Measurements from ENCODE around the gene GTPBP8. TPM values are rescaled to one million over a fixed set of nuclear protein-coding genes. Genes with fewer than 3 reads are reported as not detected.

Gene GTPBP8
- total and polyA plus RNA-seq, 2 of the 13 experiments (the other 11 are each of a cell fraction or from before 2014, with no cell fraction given) = 12.5 to 16.7 TPM

- no peak overlapping the region for H2AFZ ChIP-seq (ENCODE audit: low read length)
- no peak overlapping the region for H3K27ac ChIP-seq (ENCODE audit: extremely low read length, insufficient read depth, low read length)
- no peaks in the 10 kb centered on the region for H3K9me3 ChIP-seq (ENCODE audit: low read length)
- no peaks in the 10 kb centered on the region for H4K20me1 ChIP-seq (ENCODE audit: insufficient read depth, low read length)
- ChIA-PET POLR2A (interaction anchor here (1.6 kb wide), 1 partner anchor 31 kb away, joined by 5 read pairs; the partner anchor contains the start of gene GTPBP8), CTCF (ENCODE audit: low intra/inter-chr PET ratio, low total read pairs) (no interaction called here)
- ATAC-seq (no peak), DNase-seq (ENCODE audit: low spot score) (no peak), FAIRE-seq (no peak)
- 81% methylated on average over 2 of the region's 2 CpGs for WGBS (ENCODE audit: low lambda C conversion rate)
- no peaks in the 10 kb centered on the region; a peak in 1 of 5 replicates for H3K27me3 ChIP-seq (ENCODE audit: control insufficient read depth in 1 of 2, insufficient read depth in 2 of 2, low read length in 2 of 2)
- H3K9ac ChIP-seq (ENCODE audit: insufficient read depth, low read depth, low read length) = no peak overlapping the region
- no TSS peak for BruUV-seq (replicated peaks)
- intact Hi-C loops (cut with micrococcal nuclease; ENCODE audit: unreplicated experiment) = no loop called here
- H3K4me1 ChIP-seq (ENCODE audit: insufficient read depth, low read length) = peaks cover 24% of the 10 kb centered on the region
- no peak overlapping the region for H3K4me2 ChIP-seq (ENCODE audit: low read depth, low read length)
- peaks cover 26% of the 10 kb centered on the region for H3K79me2 ChIP-seq (ENCODE audit: insufficient read depth, low read length)
- in situ Hi-C loops (cut with HindIII; ENCODE audit: extremely low pct_ligation_motif_present, low pct_unique_long_range_greater_than_20kb) = no loop called here
- H3K4me3 ChIP-seq (replicated peaks in 1 of 3; ENCODE audit: insufficient read depth in 1 of 3, low read depth in 2 of 3, low read length in 3 of 3) = no peak overlapping the region
- peaks cover 2 to 5% of the 10 kb centered on the region in 2 experiments; a peak in 2 of 5 replicates for H3K36me3 ChIP-seq (replicated peaks in 1 of 2; ENCODE audit: control insufficient read depth in 1 of 2, insufficient read depth in 2 of 2, low read length in 2 of 2)
- TF ChIP-seq ZNF550 (CRISPR knock-in tag; IDR thresholded peaks at IDR 0.05; ENCODE audit: borderline replicate concordance) = no peak
- TF ChIP-seq ZNF768 (CRISPR knock-in tag; IDR thresholded peaks at IDR 0.05) = no peak
- TF ChIP-seq ZNF841 (CRISPR knock-in tag; IDR thresholded peaks at IDR 0.05; ENCODE audit: borderline replicate concordance) = no peak
- no peak for TF ChIP-seq ZBTB4 (CRISPR knock-in tag; IDR thresholded peaks at IDR 0.05; ENCODE audit: borderline replicate concordance)
- TF ChIP-seq, protein P1, sequence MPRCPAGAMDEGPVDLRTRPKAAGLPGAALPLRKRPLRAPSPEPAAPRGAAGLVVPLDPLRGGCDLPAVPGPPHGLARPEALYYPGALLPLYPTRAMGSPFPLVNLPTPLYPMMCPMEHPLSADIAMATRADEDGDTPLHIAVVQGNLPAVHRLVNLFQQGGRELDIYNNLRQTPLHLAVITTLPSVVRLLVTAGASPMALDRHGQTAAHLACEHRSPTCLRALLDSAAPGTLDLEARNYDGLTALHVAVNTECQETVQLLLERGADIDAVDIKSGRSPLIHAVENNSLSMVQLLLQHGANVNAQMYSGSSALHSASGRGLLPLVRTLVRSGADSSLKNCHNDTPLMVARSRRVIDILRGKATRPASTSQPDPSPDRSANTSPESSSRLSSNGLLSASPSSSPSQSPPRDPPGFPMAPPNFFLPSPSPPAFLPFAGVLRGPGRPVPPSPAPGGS (CRISPR knock-in tag; IDR thresholded peaks at IDR 0.05) = no peak
- TF ChIP-seq GLI4 (CRISPR knock-in tag; IDR thresholded peaks at IDR 0.05; ENCODE audit: borderline replicate concordance) = no peak
- no peak for TF ChIP-seq ZNF331 (CRISPR knock-in tag; IDR thresholded peaks at IDR 0.05)
- no peak for TF ChIP-seq ZNF672 (CRISPR knock-in tag; IDR thresholded peaks at IDR 0.05)
- TF ChIP-seq, protein P2, sequence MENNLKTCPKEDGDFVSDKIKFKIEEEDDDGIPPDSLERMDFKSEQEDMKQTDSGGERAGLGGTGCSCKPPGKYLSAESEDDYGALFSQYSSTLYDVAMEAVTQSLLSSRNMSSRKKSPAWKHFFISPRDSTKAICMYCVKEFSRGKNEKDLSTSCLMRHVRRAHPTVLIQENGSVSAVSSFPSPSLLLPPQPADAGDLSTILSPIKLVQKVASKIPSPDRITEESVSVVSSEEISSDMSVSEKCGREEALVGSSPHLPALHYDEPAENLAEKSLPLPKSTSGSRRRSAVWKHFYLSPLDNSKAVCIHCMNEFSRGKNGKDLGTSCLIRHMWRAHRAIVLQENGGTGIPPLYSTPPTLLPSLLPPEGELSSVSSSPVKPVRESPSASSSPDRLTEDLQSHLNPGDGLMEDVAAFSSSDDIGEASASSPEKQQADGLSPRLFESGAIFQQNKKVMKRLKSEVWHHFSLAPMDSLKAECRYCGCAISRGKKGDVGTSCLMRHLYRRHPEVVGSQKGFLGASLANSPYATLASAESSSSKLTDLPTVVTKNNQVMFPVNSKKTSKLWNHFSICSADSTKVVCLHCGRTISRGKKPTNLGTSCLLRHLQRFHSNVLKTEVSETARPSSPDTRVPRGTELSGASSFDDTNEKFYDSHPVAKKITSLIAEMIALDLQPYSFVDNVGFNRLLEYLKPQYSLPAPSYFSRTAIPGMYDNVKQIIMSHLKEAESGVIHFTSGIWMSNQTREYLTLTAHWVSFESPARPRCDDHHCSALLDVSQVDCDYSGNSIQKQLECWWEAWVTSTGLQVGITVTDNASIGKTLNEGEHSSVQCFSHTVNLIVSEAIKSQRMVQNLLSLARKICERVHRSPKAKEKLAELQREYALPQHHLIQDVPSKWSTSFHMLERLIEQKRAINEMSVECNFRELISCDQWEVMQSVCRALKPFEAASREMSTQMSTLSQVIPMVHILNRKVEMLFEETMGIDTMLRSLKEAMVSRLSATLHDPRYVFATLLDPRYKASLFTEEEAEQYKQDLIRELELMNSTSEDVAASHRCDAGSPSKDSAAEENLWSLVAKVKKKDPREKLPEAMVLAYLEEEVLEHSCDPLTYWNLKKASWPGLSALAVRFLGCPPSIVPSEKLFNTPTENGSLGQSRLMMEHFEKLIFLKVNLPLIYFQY (CRISPR knock-in tag; IDR thresholded peaks at IDR 0.05; ENCODE audit: borderline replicate concordance) = no peak
- no peak for TF ChIP-seq TCF7L2 (IDR thresholded peaks at IDR 0.05; ENCODE audit: low read depth, low read length)
- no peak for TF ChIP-seq ZNF816 (CRISPR knock-in tag; IDR thresholded peaks at IDR 0.05; ENCODE audit: borderline replicate concordance)
- no peak for TF ChIP-seq ZNF33A (CRISPR knock-in tag; IDR thresholded peaks at IDR 0.05; ENCODE audit: borderline replicate concordance)
- no peak for TF ChIP-seq ONECUT2 (CRISPR knock-in tag; IDR thresholded peaks at IDR 0.05)
- no peak for TF ChIP-seq ZNF235 (CRISPR knock-in tag; IDR thresholded peaks at IDR 0.05; ENCODE audit: borderline replicate concordance)
Observed at GRCh38 chr3:113021471-113021870, 30.7 kb downstream of the GTPBP8 start.
